Muscle of back (tissue), 11 donors: ENCODE data around the gene MAP3K20. TPM values are rescaled to one million over a fixed set of nuclear protein-coding genes. Genes with fewer than 3 reads are reported as not detected.
"Not testable (repeated sequence)": the region's sequence is repeated elsewhere in the genome, so short reads cannot be mapped to it uniquely, and the experiment has no call there.

Experiments used
- DNase-seq, 3 donors: peaks; one replicate each; pipeline versions ENCODE4 v3.0.0 to v3.0.0-alpha.2; 2013
- polyA plus RNA-seq, 10 donors: library from polyadenylated mRNA; unstranded; fragments of 120-200 nt; gene quantifications; one replicate each; pipeline ENCODE4 v1.2.1, GENCODE V29; 2013; ENCODE audit not compliant: insufficient read length in 10 of 10

Gene MAP3K20
- polyA plus RNA-seq, 10 donors = 67.2 to 140 (median 88.0) TPM

- DNase-seq = not testable (repeated sequence)
Observed at GRCh38 chr2:173309370-173309769, 233.7 kb downstream of the MAP3K20 start.

- DNase-seq = no peak
Observed at GRCh38 chr2:173311844-173312606, 236.4 kb downstream of the MAP3K20 start.
